ENCODE measurements around the gene P2RX3.

Gene P2RX3

GRCh38 chr11:57310091-57310490 is 28.1 kb upstream of the P2RX3 start:
- DNase-seq: no peak

GRCh38 chr11:57310630-57311086 is 27.5 kb upstream of the P2RX3 start:
- no peak for DNase-seq

- peak in 2 of 5 donors; percentile 8 to 86 for DNase-seq
These were observed 26.8 kb upstream of the P2RX3 start for GRCh38 chr11:57311109-57311936.

GRCh38 chr11:57312511-57313021 is 25.6 kb upstream of the P2RX3 start:
- DNase-seq: no peak

- no peak for DNase-seq
These were observed 24.9 kb upstream of the P2RX3 start for GRCh38 chr11:57313071-57313787.

GRCh38 chr11:57313788-57314135 is 24.4 kb upstream of the P2RX3 start:
- DNase-seq: no peak

- no peak for DNase-seq
These were observed 23.8 kb upstream of the P2RX3 start for GRCh38 chr11:57314221-57314973.

- DNase-seq: no peak
These were observed 22.7 kb upstream of the P2RX3 start for GRCh38 chr11:57315491-57315890.

- DNase-seq: no peak
These were observed 22.1 kb upstream of the P2RX3 start for GRCh38 chr11:57316017-57316416.

- DNase-seq: no peak
These were observed 20.0 kb upstream of the P2RX3 start for GRCh38 chr11:57318178-57318577.

- no peak for DNase-seq
These were observed 18.0 kb upstream of the P2RX3 start for GRCh38 chr11:57320067-57320718.

GRCh38 chr11:57320719-57321387 is 17.3 kb upstream of the P2RX3 start:
- DNase-seq: no peak

GRCh38 chr11:57321388-57322255 is 16.5 kb upstream of the P2RX3 start:
- no peak for DNase-seq

GRCh38 chr11:57322256-57323166 is 15.6 kb upstream of the P2RX3 start:
- no peak for DNase-seq

GRCh38 chr11:57323167-57323854 is 14.8 kb upstream of the P2RX3 start:
- no peak for DNase-seq

- DNase-seq: no peak
These were observed 14.3 kb upstream of the P2RX3 start for GRCh38 chr11:57323855-57324153.

GRCh38 chr11:57324154-57324885 is 13.8 kb upstream of the P2RX3 start:
- peak in 1 of 5 donors; percentile 6 for DNase-seq

GRCh38 chr11:57324886-57325734 is 13.0 kb upstream of the P2RX3 start, which contains the start of gene TNKS1BP1:
Gene TNKS1BP1, minus strand, starts transcription at chr11:57324952. Its CDS starts 3,067 bp downstream, at chr11:57321885.
- DNase-seq: peak; percentile 77 to 92 (median 83)
